Measurements from ENCODE around the gene IVNS1ABP. TPM values are rescaled to one million over a fixed set of nuclear protein-coding genes. Genes with fewer than 3 reads are reported as not detected.
A peak's percentile ranks its signal among the peaks of the same experiment; 100 is the strongest.
"Not testable (repeated sequence)": the region's sequence is repeated elsewhere in the genome, so short reads cannot be mapped to it uniquely, and the experiment has no call there.

Gene IVNS1ABP
- total RNA-seq, 1 experiment from 2014 or later = 93.9 TPM

- not testable (repeated sequence) for H3K27me3 ChIP-seq (replicated peaks); H3K36me3 ChIP-seq; H3K4me3 ChIP-seq; H3K9me3 ChIP-seq (replicated peaks); H3K27ac ChIP-seq; DNase-seq (ENCODE audit: low read depth in 1 of 2, low spot score in 2 of 2)
- peaks cover 21% of the 10 kb centered on the region for H3K4me1 ChIP-seq (replicated peaks)
These were observed 4.1 kb upstream of the IVNS1ABP start for GRCh38 chr1:185321104-185321503.

GRCh38 chr1:185319139-185319475 lies 2.1 kb upstream of the IVNS1ABP start:
- H3K36me3 ChIP-seq = peaks cover 20% of the 10 kb centered on the region
- 0 out of 2 replicates have a peak, but pooled peaks cover 5% of the 10 kb centered on the region for H3K9me3 ChIP-seq (replicated peaks)
- no peaks in the 10 kb centered on the region for H3K27me3 ChIP-seq (replicated peaks)
- H3K27ac ChIP-seq = no peak overlapping the region
- DNase-seq (ENCODE audit: low read depth in 1 of 2, low spot score in 2 of 2) = no peak
- no peak overlapping the region for H3K4me3 ChIP-seq
- peaks cover 29% of the 10 kb centered on the region for H3K4me1 ChIP-seq (replicated peaks)

- DNase-seq (ENCODE audit: low read depth in 1 of 2, low spot score in 2 of 2) = no peak
- Histone ChIP-seq H3K27me3 (replicated peaks) (no peaks in the 10 kb centered on the region), H3K36me3 (peaks cover 20% of the 10 kb centered on the region), H3K9me3 (replicated peaks) (0 out of 2 replicates have a peak, but pooled peaks cover 5% of the 10 kb centered on the region), H3K4me3 (no peak overlapping the region), H3K27ac (no peak overlapping the region), H3K4me1 (replicated peaks) (peaks cover 33% of the 10 kb centered on the region)
These were observed 1.5 kb upstream of the IVNS1ABP start for GRCh38 chr1:185318431-185319138.

- Histone ChIP-seq H3K4me1 (replicated peaks) (peaks cover 33% of the 10 kb centered on the region), H3K27me3 (replicated peaks) (no peaks in the 10 kb centered on the region), H3K27ac (peak overlapping the region; percentile 68), H3K9me3 (replicated peaks) (0 out of 2 replicates have a peak, but pooled peaks cover 5% of the 10 kb centered on the region), H3K36me3 (peaks cover 20% of the 10 kb centered on the region), H3K4me3 (peak overlapping the region; percentile 91)
- no peak for DNase-seq (ENCODE audit: low read depth in 1 of 2, low spot score in 2 of 2)
These were observed 855 bp upstream of the IVNS1ABP start for GRCh38 chr1:185317886-185318310.

- H3K9me3 ChIP-seq (replicated peaks) = 0 out of 2 replicates have a peak, but pooled peaks cover 5% of the 10 kb centered on the region
- peak; percentile 87 to 97 for DNase-seq (ENCODE audit: low read depth in 1 of 2, low spot score in 2 of 2)
- peaks cover 45% of the 10 kb centered on the region for H3K4me1 ChIP-seq (replicated peaks)
- H3K27me3 ChIP-seq (replicated peaks) = no peaks in the 10 kb centered on the region
- peaks cover 29% of the 10 kb centered on the region for H3K36me3 ChIP-seq
- peak overlapping the region; percentile 94 for H3K27ac ChIP-seq
- H3K4me3 ChIP-seq = peak overlapping the region; percentile 91
These were observed 645 bp downstream of the IVNS1ABP start for GRCh38 chr1:185316163-185317033.

- Histone ChIP-seq H3K27me3 (replicated peaks) (no peaks in the 10 kb centered on the region), H3K27ac (peak overlapping the region; percentile 94; the same call in 1 of the 2 replicates), H3K4me3 (peak overlapping the region; percentile 91), H3K36me3 (peaks cover 36% of the 10 kb centered on the region), H3K4me1 (replicated peaks) (peaks cover 45% of the 10 kb centered on the region), H3K9me3 (replicated peaks) (0 out of 2 replicates have a peak, but pooled peaks cover 5% of the 10 kb centered on the region)
- peak in 1 of 2 experiments; percentile 29 for DNase-seq (ENCODE audit: low read depth in 1 of 2, low spot score in 2 of 2)
These were observed 1.5 kb downstream of the IVNS1ABP start for GRCh38 chr1:185315445-185316071.

- peaks cover 45% of the 10 kb centered on the region for H3K4me1 ChIP-seq (replicated peaks)
- peak overlapping the region; percentile 3; the same call in 1 of the 2 replicates for H3K4me3 ChIP-seq
- H3K27me3 ChIP-seq (replicated peaks) = no peaks in the 10 kb centered on the region
- no peak for DNase-seq (ENCODE audit: low read depth in 1 of 2, low spot score in 2 of 2)
- H3K36me3 ChIP-seq = peaks cover 48% of the 10 kb centered on the region
- no peak overlapping the region for H3K27ac ChIP-seq
- 0 out of 2 replicates have a peak, but pooled peaks cover 5% of the 10 kb centered on the region for H3K9me3 ChIP-seq (replicated peaks)
These were observed 2.6 kb downstream of the IVNS1ABP start for GRCh38 chr1:185314411-185314810.

- H3K27ac ChIP-seq = no peak overlapping the region
- H3K36me3 ChIP-seq = peaks cover 67% of the 10 kb centered on the region
- H3K4me1 ChIP-seq (replicated peaks) = peaks cover 31% of the 10 kb centered on the region
- no peak overlapping the region for H3K4me3 ChIP-seq
- H3K27me3 ChIP-seq (replicated peaks) = no peaks in the 10 kb centered on the region
- no peak for DNase-seq (ENCODE audit: low read depth in 1 of 2, low spot score in 2 of 2)
- 0 out of 2 replicates have a peak, but pooled peaks cover 5% of the 10 kb centered on the region for H3K9me3 ChIP-seq (replicated peaks)
These were observed 4.5 kb downstream of the IVNS1ABP start for GRCh38 chr1:185312361-185313138.

- Histone ChIP-seq H3K4me1 (replicated peaks) (peaks cover 26% of the 10 kb centered on the region), H3K36me3 (peaks cover 71% of the 10 kb centered on the region)
- DNase-seq (ENCODE audit: low read depth in 1 of 2, low spot score in 2 of 2) = peak in 1 of 2 experiments; percentile 22
These were observed 5.3 kb downstream of the IVNS1ABP start for GRCh38 chr1:185311589-185312225.

GRCh38 chr1:185309566-185309965 lies 7.5 kb downstream of the IVNS1ABP start:
- Histone ChIP-seq H3K4me1 (replicated peaks) (peaks cover 20% of the 10 kb centered on the region), H3K27me3 (replicated peaks) (no peaks in the 10 kb centered on the region), H3K27ac (no peak overlapping the region), H3K36me3 (peaks cover 77% of the 10 kb centered on the region), H3K4me3 (no peak overlapping the region), H3K9me3 (replicated peaks) (no peaks in the 10 kb centered on the region)
- DNase-seq (ENCODE audit: low read depth in 1 of 2, low spot score in 2 of 2) = no peak

More at GRCh38 chr1:185311589-185312225, 5.3 kb downstream of the IVNS1ABP start:
- Histone ChIP-seq H3K4me3 (no peak overlapping the region), H3K9me3 (replicated peaks) (0 out of 2 replicates have a peak, but pooled peaks cover 2% of the 10 kb centered on the region), H3K27ac (no peak overlapping the region), H3K27me3 (replicated peaks) (no peaks in the 10 kb centered on the region)

GRCh38 chr1:185308126-185308525 lies 8.9 kb downstream of the IVNS1ABP start:
- peaks cover 16% of the 10 kb centered on the region for H3K4me1 ChIP-seq (replicated peaks)
- peaks cover 91% of the 10 kb centered on the region for H3K36me3 ChIP-seq
- no peaks in the 10 kb centered on the region for H3K27me3 ChIP-seq (replicated peaks)
- no peak overlapping the region for H3K4me3 ChIP-seq
- no peak for DNase-seq (ENCODE audit: low read depth in 1 of 2, low spot score in 2 of 2)
- H3K9me3 ChIP-seq (replicated peaks) = no peaks in the 10 kb centered on the region
- no peak overlapping the region for H3K27ac ChIP-seq

- Histone ChIP-seq H3K4me3 (no peak overlapping the region), H3K36me3 (peaks cover 100% of the 10 kb centered on the region), H3K27ac (no peak overlapping the region), H3K4me1 (replicated peaks) (peaks cover 4% of the 10 kb centered on the region; the same call in 1 of the 2 replicates), H3K27me3 (replicated peaks) (no peaks in the 10 kb centered on the region), H3K9me3 (replicated peaks) (no peaks in the 10 kb centered on the region)
- no peak for DNase-seq (ENCODE audit: low read depth in 1 of 2, low spot score in 2 of 2)
These were observed 11.6 kb downstream of the IVNS1ABP start for GRCh38 chr1:185305419-185305818.

Measured in SJSA1 (cell line).